Type B pancreatic cell (in vitro differentiated cells): ENCODE measurements around the gene HOXA5. TPM values are rescaled to one million over a fixed set of nuclear protein-coding genes. Genes with fewer than 3 reads are reported as not detected.

Source experiments
- DNase-seq: peaks from one replicate; pipeline ENCODE4 v3.0.0; 2021; ENCODE audit warnings: mixed read lengths; ENCODE audit not compliant: unreplicated experiment; ENCODE audit errors: extremely low spot score
- H3K27ac Mint-ChIP-seq: 2 replicates; pipeline ENCODE4 v1.8.0; 2021; ENCODE audit warnings: mild to moderate bottlenecking, mixed read lengths
- H3K27me3 Mint-ChIP-seq: 2 replicates; pipeline ENCODE4 v1.8.0; 2021; ENCODE audit warnings: mixed read lengths
- H3K36me3 Mint-ChIP-seq: 2 replicates; pipeline ENCODE4 v1.8.0; 2021; ENCODE audit warnings: mixed read lengths
- H3K4me1 Mint-ChIP-seq: one replicate; pipeline ENCODE4 v1.8.0; 2021; ENCODE audit warnings: mixed read lengths; ENCODE audit not compliant: unreplicated experiment
- H3K4me3 Mint-ChIP-seq: 2 replicates; pipeline ENCODE4 v1.8.0; 2021; ENCODE audit warnings: mild to moderate bottlenecking, mixed read lengths
- H3K9me3 Mint-ChIP-seq: 2 replicates; pipeline ENCODE4 v1.8.0; 2021; ENCODE audit warnings: mixed read lengths
- CTCF ChIP-seq: fragments of 200-600 bp; sonication (generic); conservative IDR thresholded peaks from 2 replicates; pipeline ENCODE4 v1.5.0; 2021; ENCODE audit warnings: antibody characterized with exemption, mild to moderate bottlenecking
- total RNA-seq: library from RNA; stranded (reverse); gene quantifications from 2 replicates; pipeline ENCODE4 v1.2.1, GENCODE V29; 2021; ENCODE audit warnings: low replicate concordance

HOXA5 gene
- total RNA-seq, 1 donor from 2014 or later = 77.7 TPM

- Mint-ChIP-seq H3K27ac (peak within 1 kb of the TSS; percentile 99), H3K4me1 (peaks cover 75% of the 10 kb centered on the region), H3K4me3 (peak within 1 kb of the TSS; percentile 91), H3K36me3 (peaks cover 22% of the 10 kb centered on the region), H3K27me3 (peaks cover 31% of the 10 kb centered on the region), H3K9me3 (no peaks in the 10 kb centered on the region)
- TF ChIP-seq CTCF = no peak
- peak; percentile 98 for DNase-seq
Measured at GRCh38 chr7:27130540-27131389, 12.7 kb downstream of the HOXA5 start, which contains the start of gene HOXA4. Gene HOXA4, minus strand, starts transcription at chr7:27130757. Its CDS starts 24 bp downstream, at chr7:27130733.

- Mint-ChIP-seq H3K27me3 (peaks cover 39% of the 10 kb centered on the region), H3K9me3 (no peaks in the 10 kb centered on the region), H3K36me3 (peaks cover 22% of the 10 kb centered on the region), H3K27ac (peak overlapping the region; percentile 99), H3K4me1 (peaks cover 75% of the 10 kb centered on the region), H3K4me3 (peak overlapping the region; percentile 91)
- no peak for TF ChIP-seq CTCF
- peak; percentile 76 for DNase-seq
Measured at GRCh38 chr7:27129729-27130539, 13.5 kb downstream of the HOXA5 start.

GRCh38 chr7:27128776-27129728 lies 14.4 kb downstream of the HOXA5 start:
- Mint-ChIP-seq H3K4me1 (peaks cover 75% of the 10 kb centered on the region), H3K4me3 (peak overlapping the region; percentile 91), H3K36me3 (peaks cover 24% of the 10 kb centered on the region), H3K9me3 (no peaks in the 10 kb centered on the region), H3K27ac (peak overlapping the region; percentile 99), H3K27me3 (peaks cover 41% of the 10 kb centered on the region)
- no peak for DNase-seq
- no peak for TF ChIP-seq CTCF

- Mint-ChIP-seq H3K27ac (peak overlapping the region; percentile 99), H3K36me3 (peaks cover 31% of the 10 kb centered on the region), H3K4me1 (peaks cover 69% of the 10 kb centered on the region), H3K4me3 (peak overlapping the region; percentile 91), H3K9me3 (no peaks in the 10 kb centered on the region), H3K27me3 (peaks cover 40% of the 10 kb centered on the region)
- DNase-seq = no peak
- TF ChIP-seq CTCF = no peak
Measured at GRCh38 chr7:27128034-27128433, 15.4 kb downstream of the HOXA5 start.
